ENCODE data around the gene NAPB.

The NAPB gene

DNA sequence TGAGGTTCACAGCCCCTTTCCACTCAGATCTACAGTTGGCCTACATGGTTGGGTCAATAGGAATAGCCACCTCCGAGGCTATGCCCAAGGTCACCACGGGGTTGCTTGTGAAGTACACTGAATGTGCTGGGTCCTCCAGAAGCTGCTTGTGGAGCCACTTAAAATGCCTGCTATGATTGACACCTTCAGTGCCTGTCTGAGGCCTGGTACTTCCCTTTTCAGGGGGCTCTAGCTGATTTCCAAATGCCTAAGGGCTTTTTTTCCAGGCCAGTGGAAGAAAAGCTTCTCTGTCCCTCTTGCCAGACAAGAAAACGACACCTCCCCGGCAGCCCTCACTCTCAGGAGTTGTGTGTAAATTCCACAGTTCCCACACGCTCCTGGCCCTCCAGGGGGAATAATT, 77.0 kb downstream of the NAPB start:
- H3K9me2 ChIP-seq (replicated peaks; ENCODE audit: low read depth, low read length): no peaks in the 10 kb centered on the region
- H3K9ac ChIP-seq (ENCODE audit: low read depth, low read length, poor library complexity, severe bottlenecking): no peak overlapping the region
- TF ChIP-seq, protein P1, sequence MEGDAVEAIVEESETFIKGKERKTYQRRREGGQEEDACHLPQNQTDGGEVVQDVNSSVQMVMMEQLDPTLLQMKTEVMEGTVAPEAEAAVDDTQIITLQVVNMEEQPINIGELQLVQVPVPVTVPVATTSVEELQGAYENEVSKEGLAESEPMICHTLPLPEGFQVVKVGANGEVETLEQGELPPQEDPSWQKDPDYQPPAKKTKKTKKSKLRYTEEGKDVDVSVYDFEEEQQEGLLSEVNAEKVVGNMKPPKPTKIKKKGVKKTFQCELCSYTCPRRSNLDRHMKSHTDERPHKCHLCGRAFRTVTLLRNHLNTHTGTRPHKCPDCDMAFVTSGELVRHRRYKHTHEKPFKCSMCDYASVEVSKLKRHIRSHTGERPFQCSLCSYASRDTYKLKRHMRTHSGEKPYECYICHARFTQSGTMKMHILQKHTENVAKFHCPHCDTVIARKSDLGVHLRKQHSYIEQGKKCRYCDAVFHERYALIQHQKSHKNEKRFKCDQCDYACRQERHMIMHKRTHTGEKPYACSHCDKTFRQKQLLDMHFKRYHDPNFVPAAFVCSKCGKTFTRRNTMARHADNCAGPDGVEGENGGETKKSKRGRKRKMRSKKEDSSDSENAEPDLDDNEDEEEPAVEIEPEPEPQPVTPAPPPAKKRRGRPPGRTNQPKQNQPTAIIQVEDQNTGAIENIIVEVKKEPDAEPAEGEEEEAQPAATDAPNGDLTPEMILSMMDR (conservative IDR thresholded peaks at IDR 0.05; ENCODE audit: low read length): no peak
- no peak for TF ChIP-seq EZH2phosphoT487 (IDR thresholded peaks at IDR 0.05; ENCODE audit: borderline replicate concordance)
- H3K79me2 ChIP-seq (ENCODE audit: insufficient read depth, low read length): 0 out of 2 replicates have a peak, but pooled peaks cover 5% of the 10 kb centered on the region
- H3K4me3 ChIP-seq (ENCODE audit: low read length, poor library complexity, severe bottlenecking): no peak overlapping the region
- H3K27me3 ChIP-seq (ENCODE audit: insufficient read depth, low read length, poor library complexity, severe bottlenecking): no peaks in the 10 kb centered on the region
- no peaks in the 10 kb centered on the region for H4K20me1 ChIP-seq (ENCODE audit: insufficient read depth, low read length, poor library complexity, severe bottlenecking)
- peaks cover 6% of the 10 kb centered on the region for H3K4me1 ChIP-seq (ENCODE audit: insufficient read depth, low read length, poor library complexity, severe bottlenecking)
- H3F3A ChIP-seq (ENCODE audit: low read depth): no peaks in the 10 kb centered on the region
- H3K4me2 ChIP-seq (ENCODE audit: low read depth, low read length, poor library complexity, severe bottlenecking): no peak overlapping the region
- H3K9me3 ChIP-seq (ENCODE audit: insufficient read depth, low read depth, low read length): no peaks in the 10 kb centered on the region
- H3K36me3 ChIP-seq (ENCODE audit: insufficient read depth, low read length): no peaks in the 10 kb centered on the region
- H2AFZ ChIP-seq (ENCODE audit: low read length): no peak overlapping the region

DNA sequence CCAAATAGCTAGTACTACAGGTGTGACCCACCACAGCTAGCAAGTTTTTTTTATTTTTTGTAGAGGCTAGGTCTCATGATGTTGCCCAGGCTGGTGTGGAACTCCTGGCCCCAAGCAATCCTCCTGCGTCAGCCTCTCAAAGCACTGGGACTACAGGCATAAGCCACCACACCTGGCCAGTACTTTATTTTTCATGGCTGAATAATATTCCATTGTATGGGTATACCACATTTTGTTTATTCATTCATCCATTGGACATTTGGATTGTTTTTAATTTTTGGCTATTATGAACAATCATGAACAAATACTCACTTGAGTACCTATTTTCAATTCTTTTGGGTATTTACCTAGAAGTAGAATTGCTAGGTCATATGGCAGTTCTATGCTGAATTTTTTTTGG, 77.7 kb downstream of the NAPB start:
- Histone ChIP-seq H3K36me3 (ENCODE audit: insufficient read depth, low read length) (no peaks in the 10 kb centered on the region), H3K9me3 (ENCODE audit: insufficient read depth, low read depth, low read length) (no peaks in the 10 kb centered on the region), H2AFZ (ENCODE audit: low read length) (no peak overlapping the region), H3K27me3 (ENCODE audit: insufficient read depth, low read length, poor library complexity, severe bottlenecking) (no peaks in the 10 kb centered on the region), H3K9ac (ENCODE audit: low read depth, low read length, poor library complexity, severe bottlenecking) (no peak overlapping the region), H3K79me2 (ENCODE audit: insufficient read depth, low read length) (no peaks in the 10 kb centered on the region), H3K4me3 (ENCODE audit: low read length, poor library complexity, severe bottlenecking) (no peak overlapping the region), H3K4me1 (ENCODE audit: insufficient read depth, low read length, poor library complexity, severe bottlenecking) (no peaks in the 10 kb centered on the region), H3K4me2 (ENCODE audit: low read depth, low read length, poor library complexity, severe bottlenecking) (no peak overlapping the region), H3K9me2 (replicated peaks; ENCODE audit: low read depth, low read length) (no peaks in the 10 kb centered on the region), H4K20me1 (ENCODE audit: insufficient read depth, low read length, poor library complexity, severe bottlenecking) (no peaks in the 10 kb centered on the region), H3F3A (ENCODE audit: low read depth) (no peaks in the 10 kb centered on the region)
- TF ChIP-seq, protein P1 (conservative IDR thresholded peaks at IDR 0.05; ENCODE audit: low read length): no peak
- TF ChIP-seq EZH2phosphoT487 (IDR thresholded peaks at IDR 0.05; ENCODE audit: borderline replicate concordance): no peak

GRCh38 chr20:23341073-23341472, 80.2 kb downstream of the NAPB start:
- Histone ChIP-seq H3K79me2 (ENCODE audit: insufficient read depth, low read length) (no peaks in the 10 kb centered on the region), H3K27me3 (ENCODE audit: insufficient read depth, low read length, poor library complexity, severe bottlenecking) (no peaks in the 10 kb centered on the region), H3K4me3 (ENCODE audit: low read length, poor library complexity, severe bottlenecking) (no peak overlapping the region), H3K9ac (ENCODE audit: low read depth, low read length, poor library complexity, severe bottlenecking) (no peak overlapping the region), H3K4me2 (ENCODE audit: low read depth, low read length, poor library complexity, severe bottlenecking) (no peak overlapping the region), H4K20me1 (ENCODE audit: insufficient read depth, low read length, poor library complexity, severe bottlenecking) (no peaks in the 10 kb centered on the region), H3F3A (ENCODE audit: low read depth) (no peaks in the 10 kb centered on the region), H3K9me2 (replicated peaks; ENCODE audit: low read depth, low read length) (no peaks in the 10 kb centered on the region), H3K4me1 (ENCODE audit: insufficient read depth, low read length, poor library complexity, severe bottlenecking) (no peaks in the 10 kb centered on the region), H3K36me3 (ENCODE audit: insufficient read depth, low read length) (no peaks in the 10 kb centered on the region), H3K9me3 (ENCODE audit: insufficient read depth, low read depth, low read length) (no peaks in the 10 kb centered on the region), H2AFZ (ENCODE audit: low read length) (no peak overlapping the region)
- TF ChIP-seq, protein P1 (conservative IDR thresholded peaks at IDR 0.05; ENCODE audit: low read length): no peak
- no peak for TF ChIP-seq EZH2phosphoT487 (IDR thresholded peaks at IDR 0.05; ENCODE audit: borderline replicate concordance)
